Measurements from ENCODE around the gene TMEM266. TPM values are rescaled to one million over a fixed set of nuclear protein-coding genes. Genes with fewer than 3 reads are reported as not detected.

The TMEM266 gene
- total RNA-seq, 2 experiments from 2014 or later, result not detected

GRCh38 chr15:76056931-76057330, 2.9 kb upstream of the TMEM266 start:
- Mint-ChIP-seq H3K9me3 (no peaks in the 10 kb centered on the region), H3K4me3 (no peak overlapping the region), H3K27me3 (peaks cover 56% of the 10 kb centered on the region), H3K27ac (no peak overlapping the region), H3K36me3 (ENCODE audit: low read depth) (no peaks in the 10 kb centered on the region), H3K4me1 (ENCODE audit: low read depth) (peaks cover 23% of the 10 kb centered on the region)
- Histone ChIP-seq H3K27me3 (ENCODE audit: control insufficient read depth in 1 of 2, insufficient read depth in 2 of 2, low read length in 2 of 2) (peaks cover 31 to 49% of the 10 kb centered on the region in 2 experiments), H3K4me3 (ENCODE audit: low read length) (no peak overlapping the region), H3K4me1 (ENCODE audit: insufficient read depth, low read length) (peaks cover 20% of the 10 kb centered on the region), H3K9me3 (ENCODE audit: control insufficient read depth in 1 of 2, insufficient read depth in 1 of 2, low read length in 2 of 2) (peaks cover 0 to 6% of the 10 kb centered on the region in 2 experiments), H3K36me3 (ENCODE audit: insufficient read depth, low read length) (no peaks in the 10 kb centered on the region), H3K27ac (ENCODE audit: low read depth in 1 of 2, low read length in 2 of 2) (no peak overlapping the region)
- no peak for TF ChIP-seq CTCF (IDR thresholded peaks at IDR 0.05)
- ChIA-PET CTCF (interaction anchor here (0.6 to 1.9 kb wide), 3 partner anchors 82 to 228 kb away, joined by 3 to 8 read pairs (median 3); no protein-coding TSS in a partner anchor), POLR2A (no interaction called here)
- no peak for ATAC-seq (ENCODE audit: poor library complexity)
- DNase-seq, result peak in 2 of 14 experiments; percentile 24 to 32
- intact Hi-C loops (cut with DNase I, micrococcal nuclease), result loop anchor here (1.0 to 10.0 kb wide), 4 partner anchors 82 to 332 kb away; a partner anchor contains a TSS

- no peak overlapping the region for H3K4me3 ChIP-seq (ENCODE audit: low read length)
Measured at GRCh38 chr15:76057332-76058000, 2.3 kb upstream of the TMEM266 start.

More at GRCh38 chr15:76057332-76058000, 2.3 kb upstream of the TMEM266 start:
- Histone ChIP-seq H3K4me1 (ENCODE audit: insufficient read depth, low read length) (peaks cover 20% of the 10 kb centered on the region), H3K27ac (ENCODE audit: low read depth in 1 of 2, low read length in 2 of 2) (no peak overlapping the region), H3K27me3 (ENCODE audit: control insufficient read depth in 1 of 2, insufficient read depth in 2 of 2, low read length in 2 of 2) (peaks cover 31 to 53% of the 10 kb centered on the region in 2 experiments), H3K9me3 (ENCODE audit: control insufficient read depth in 1 of 2, insufficient read depth in 1 of 2, low read length in 2 of 2) (peaks cover 0 to 6% of the 10 kb centered on the region in 2 experiments), H3K36me3 (ENCODE audit: insufficient read depth, low read length) (no peaks in the 10 kb centered on the region)
- ChIA-PET POLR2A (no interaction called here), CTCF (interaction anchor here (0.6 to 2.2 kb wide), 3 partner anchors 82 to 217 kb away, joined by 3 to 11 read pairs (median 8); no protein-coding TSS in a partner anchor)
- H3K9me3 Mint-ChIP-seq, result no peaks in the 10 kb centered on the region
- intact Hi-C loops (cut with DNase I, micrococcal nuclease), result loop anchor here (1.0 to 10.0 kb wide), 4 partner anchors 81 to 333 kb away; a partner anchor contains a TSS
- H3K36me3 Mint-ChIP-seq (ENCODE audit: low read depth), result no peaks in the 10 kb centered on the region
- DNase-seq (peak in 7 of 14 experiments; percentile 7 to 72 (median 42)), ATAC-seq (ENCODE audit: poor library complexity) (peak; percentile 51)
- peaks cover 61% of the 10 kb centered on the region for H3K27me3 Mint-ChIP-seq
- TF ChIP-seq CTCF (IDR thresholded peaks at IDR 0.05), result peak; percentile 82
- H3K4me1 Mint-ChIP-seq (ENCODE audit: low read depth), result peaks cover 23% of the 10 kb centered on the region
- no peak overlapping the region for H3K4me3 Mint-ChIP-seq
- H3K27ac Mint-ChIP-seq, result no peak overlapping the region

All from CD4-positive, alpha-beta T cell (primary cell).